Gastrocnemius medialis (tissue), 4 donors: ENCODE results near the gene XPNPEP3. TPM values are rescaled to one million over a fixed set of nuclear protein-coding genes. Genes with fewer than 3 reads are reported as not detected.

Source experiments
- ATAC-seq, 2 donors: fragments of 150-250 bp; one replicate each; pipeline ENCODE4 v1.9.1; 2016
- DNase-seq, 2 donors: peaks; one replicate each; pipeline ENCODE4 v3.0.0-alpha.2; 2019
- H3K27ac ChIP-seq, 4 donors: fragments of 200-600 bp; sonication (generic); 1 replicate in 1 of 4; 2 replicates in 3 of 4; pipeline ENCODE4 v1.5.1; 2016 to 2018; ENCODE audit warnings: mild to moderate bottlenecking in 2 of 4, moderate library complexity in 1 of 4
- H3K27me3 ChIP-seq, 3 donors: fragments of 200-600 bp; sonication (generic) in 2 of 3; 1 replicate in 1 of 3; 2 replicates in 2 of 3; pipeline versions ENCODE4 v1.5.1 to v1.6.0; 2016 to 2019; ENCODE audit warnings: mild to moderate bottlenecking in 1 of 3, moderate library complexity in 1 of 3
- H3K36me3 ChIP-seq, 2 donors: fragments of 200-600 bp; sonication (generic) in 1 of 2; one replicate each; pipeline ENCODE4 v1.5.1; 2017 to 2018
- H3K4me1 ChIP-seq, 2 donors: fragments of 200-600 bp; sonication (generic) in 1 of 2; one replicate each; pipeline ENCODE4 v1.5.1; 2016 to 2017; ENCODE audit warnings: mild to moderate bottlenecking in 2 of 2
- H3K4me3 ChIP-seq, 4 donors: fragments of 200-600 bp; sonication (generic) in 3 of 4; 1 replicate in 1 of 4; 2 replicates in 3 of 4; pipeline ENCODE4 v1.5.1; 2016 to 2019; ENCODE audit warnings: mild to moderate bottlenecking in 2 of 4
- H3K9me3 ChIP-seq, 3 donors: fragments of 200-600 bp; sonication (generic) in 2 of 3; 1 replicate in 1 of 3; 2 replicates in 2 of 3; pipeline ENCODE4 v1.5.1; 2016 to 2019
- POLR2A ChIP-seq, 2 donors: fragments of 450-650 bp; IDR thresholded peaks; one replicate each; pipeline ENCODE4 v1.6.1; 2017; ENCODE audit warnings: antibody characterized with exemption in 2 of 2, mild to moderate bottlenecking in 2 of 2, moderate library complexity in 2 of 2
- in situ Hi-C, 4 donors: fragments of 200-750 bp; cut with MboI; loops; one replicate each; pipeline versions ENCODE4 v1.15.0 to v1.8.0; 2017; ENCODE audit warnings: low sequenced_read_pairs in 4 of 4
- intact Hi-C: fragments of 100-400 bp; cut with DNase I; formaldehyde crosslinking; loops from one replicate; pipeline ENCODE4 v1.15.1; 2023; ENCODE audit warnings: low total_unique reads
- total RNA-seq, 4 donors: library from RNA; depleted of rRNA; stranded (reverse); fragments of >200 nt; gene quantifications; one replicate each; pipeline versions ENCODE4 v1.1.0 to v1.2.3, GENCODE V29; 2016
- TF ChIP-seq, protein P1 (sequence below), 5 experiments: fragments of 450-650 bp in 3 of 5; fragments of 200-600 bp in 2 of 5; sonication (generic) in 2 of 5; IDR thresholded peaks in 4 of 5; conservative IDR thresholded peaks in 1 of 5; 1 replicate in 4 of 5; 2 replicates in 1 of 5; pipeline ENCODE4 v1.5.1; 2016 to 2019; ENCODE audit warnings: antibody characterized with exemption in 5 of 5, mild to moderate bottlenecking in 3 of 5, moderate library complexity in 3 of 5

Gene XPNPEP3
- total RNA-seq, 4 donors from 2014 or later: 3.6 to 12.4 (median 7.4) TPM

DNA sequence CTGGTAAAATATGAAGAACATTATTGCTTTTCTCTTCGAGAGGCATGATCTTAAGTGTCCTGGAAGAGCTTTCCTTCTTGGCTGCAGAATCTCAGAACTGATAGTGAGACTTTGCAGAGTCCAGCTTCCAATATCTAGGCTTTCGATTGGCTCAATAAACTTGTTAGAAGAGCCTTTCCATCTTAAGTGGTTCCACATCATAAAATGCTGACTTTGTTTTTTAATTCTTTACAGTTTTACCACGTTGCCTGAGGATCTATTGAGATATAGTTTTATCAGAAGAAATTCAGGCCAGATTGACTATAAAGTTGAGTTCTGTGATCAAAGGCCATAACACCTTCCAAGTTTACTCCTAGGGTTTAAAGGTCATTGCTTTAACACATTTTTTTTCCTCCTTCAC lies 20.5 kb downstream of the XPNPEP3 start:
- TF ChIP-seq POLR2A (IDR thresholded peaks at IDR 0.05): no peak
- TF ChIP-seq, protein P1, sequence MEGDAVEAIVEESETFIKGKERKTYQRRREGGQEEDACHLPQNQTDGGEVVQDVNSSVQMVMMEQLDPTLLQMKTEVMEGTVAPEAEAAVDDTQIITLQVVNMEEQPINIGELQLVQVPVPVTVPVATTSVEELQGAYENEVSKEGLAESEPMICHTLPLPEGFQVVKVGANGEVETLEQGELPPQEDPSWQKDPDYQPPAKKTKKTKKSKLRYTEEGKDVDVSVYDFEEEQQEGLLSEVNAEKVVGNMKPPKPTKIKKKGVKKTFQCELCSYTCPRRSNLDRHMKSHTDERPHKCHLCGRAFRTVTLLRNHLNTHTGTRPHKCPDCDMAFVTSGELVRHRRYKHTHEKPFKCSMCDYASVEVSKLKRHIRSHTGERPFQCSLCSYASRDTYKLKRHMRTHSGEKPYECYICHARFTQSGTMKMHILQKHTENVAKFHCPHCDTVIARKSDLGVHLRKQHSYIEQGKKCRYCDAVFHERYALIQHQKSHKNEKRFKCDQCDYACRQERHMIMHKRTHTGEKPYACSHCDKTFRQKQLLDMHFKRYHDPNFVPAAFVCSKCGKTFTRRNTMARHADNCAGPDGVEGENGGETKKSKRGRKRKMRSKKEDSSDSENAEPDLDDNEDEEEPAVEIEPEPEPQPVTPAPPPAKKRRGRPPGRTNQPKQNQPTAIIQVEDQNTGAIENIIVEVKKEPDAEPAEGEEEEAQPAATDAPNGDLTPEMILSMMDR (IDR thresholded peaks at IDR 0.05 in 4 of 5, conservative IDR thresholded peaks at IDR 0.05 in 1 of 5): no peak
- Histone ChIP-seq H3K4me3 (no peak overlapping the region), H3K9me3 (no peaks in the 10 kb centered on the region), H3K27me3 (no peaks in the 10 kb centered on the region), H3K4me1 (no peaks in the 10 kb centered on the region), H3K27ac (no peak overlapping the region), H3K36me3 (peaks cover 0 to 11% of the 10 kb centered on the region in 2 donors)
- no peak for DNase-seq
- intact Hi-C loops: no loop called here
- in situ Hi-C loops: no loop called here
- no peak for ATAC-seq

DNA sequence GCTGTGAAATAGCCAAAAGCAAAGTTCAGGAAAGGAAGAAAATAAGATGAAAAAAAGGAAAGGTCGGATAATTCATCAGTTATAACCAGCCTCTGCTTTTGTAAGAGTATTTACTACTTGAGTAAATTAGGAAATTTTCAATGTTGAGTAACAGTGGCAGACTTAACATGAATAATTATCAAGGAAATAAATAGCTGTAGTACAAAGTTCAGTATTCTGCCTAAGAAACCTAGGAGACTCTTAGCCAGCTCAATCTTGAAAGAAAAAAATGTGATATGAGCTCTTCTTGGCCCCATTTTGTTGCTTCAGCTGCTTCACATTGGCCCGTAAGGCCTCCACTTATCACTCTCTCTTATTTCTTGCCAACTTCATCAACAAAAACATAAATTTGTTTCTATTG lies 22.0 kb downstream of the XPNPEP3 start:
- DNase-seq (no peak), ATAC-seq (no peak)
- Histone ChIP-seq H3K9me3 (no peaks in the 10 kb centered on the region), H3K4me3 (no peak overlapping the region), H3K4me1 (no peaks in the 10 kb centered on the region), H3K36me3 (peaks cover 0 to 23% of the 10 kb centered on the region in 2 donors), H3K27me3 (no peaks in the 10 kb centered on the region), H3K27ac (no peak overlapping the region)
- in situ Hi-C loops: no loop called here
- intact Hi-C loops: no loop called here
- TF ChIP-seq POLR2A (IDR thresholded peaks at IDR 0.05): no peak
- TF ChIP-seq, protein P1 (IDR thresholded peaks at IDR 0.05 in 4 of 5, conservative IDR thresholded peaks at IDR 0.05 in 1 of 5): no peak

DNA sequence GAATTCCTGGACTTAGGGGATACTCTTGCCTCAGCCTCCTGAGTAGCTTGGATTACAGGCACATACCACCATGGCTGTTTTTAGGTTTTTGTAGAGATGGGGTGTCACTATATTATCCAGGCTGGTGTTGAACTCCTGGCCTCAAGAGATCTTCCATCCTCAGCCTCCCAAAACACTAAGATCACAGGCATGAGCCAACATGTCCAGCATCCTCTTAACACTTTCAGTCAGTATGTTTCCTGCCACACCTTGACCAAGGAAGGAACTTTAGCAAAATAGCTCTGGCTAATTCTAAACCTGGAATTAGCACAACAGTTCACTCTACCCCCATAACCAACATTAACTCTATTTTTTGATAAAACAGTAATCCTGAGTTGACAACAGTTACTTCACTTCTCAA lies 32.2 kb downstream of the XPNPEP3 start:
- H3K9me3 ChIP-seq: no peaks in the 10 kb centered on the region
- no peak overlapping the region for H3K4me3 ChIP-seq
- no peaks in the 10 kb centered on the region for H3K27me3 ChIP-seq
- intact Hi-C loops: no loop called here
- H3K4me1 ChIP-seq: no peaks in the 10 kb centered on the region
- H3K36me3 ChIP-seq: peaks cover 0 to 55% of the 10 kb centered on the region in 2 donors
- in situ Hi-C loops: no loop called here
- ATAC-seq: no peak
- H3K27ac ChIP-seq: no peak overlapping the region
- DNase-seq: no peak
- no peak for TF ChIP-seq POLR2A (IDR thresholded peaks at IDR 0.05)
- TF ChIP-seq, protein P1 (IDR thresholded peaks at IDR 0.05 in 4 of 5, conservative IDR thresholded peaks at IDR 0.05 in 1 of 5): no peak

DNA sequence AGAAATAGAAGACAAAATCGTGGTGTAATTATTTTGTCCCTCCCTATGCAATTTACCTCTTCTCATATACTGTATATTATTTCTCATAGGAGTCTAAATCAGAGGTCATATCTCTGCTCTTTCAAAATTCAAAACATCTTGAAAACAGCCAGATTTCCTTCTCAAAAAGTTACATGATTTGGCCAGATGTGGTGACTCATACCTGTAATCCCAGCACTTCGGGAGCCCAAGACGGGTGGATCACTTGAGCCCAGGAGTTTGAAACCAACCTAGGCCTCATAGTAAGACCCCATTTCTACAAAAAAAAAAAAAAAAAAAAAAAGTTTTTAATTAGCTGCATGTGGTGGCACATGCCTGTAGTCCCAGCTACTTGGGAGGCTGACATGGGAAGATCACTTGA lies 33.9 kb downstream of the XPNPEP3 start:
- Histone ChIP-seq H3K27ac (no peak overlapping the region), H3K9me3 (no peaks in the 10 kb centered on the region), H3K27me3 (no peaks in the 10 kb centered on the region), H3K4me3 (no peak overlapping the region), H3K4me1 (no peaks in the 10 kb centered on the region), H3K36me3 (peaks cover 0 to 38% of the 10 kb centered on the region in 2 donors)
- in situ Hi-C loops: no loop called here
- intact Hi-C loops: no loop called here
- no peak for TF ChIP-seq POLR2A (IDR thresholded peaks at IDR 0.05)
- TF ChIP-seq, protein P1 (IDR thresholded peaks at IDR 0.05 in 4 of 5, conservative IDR thresholded peaks at IDR 0.05 in 1 of 5): no peak
- ATAC-seq (no peak), DNase-seq (no peak)

DNA sequence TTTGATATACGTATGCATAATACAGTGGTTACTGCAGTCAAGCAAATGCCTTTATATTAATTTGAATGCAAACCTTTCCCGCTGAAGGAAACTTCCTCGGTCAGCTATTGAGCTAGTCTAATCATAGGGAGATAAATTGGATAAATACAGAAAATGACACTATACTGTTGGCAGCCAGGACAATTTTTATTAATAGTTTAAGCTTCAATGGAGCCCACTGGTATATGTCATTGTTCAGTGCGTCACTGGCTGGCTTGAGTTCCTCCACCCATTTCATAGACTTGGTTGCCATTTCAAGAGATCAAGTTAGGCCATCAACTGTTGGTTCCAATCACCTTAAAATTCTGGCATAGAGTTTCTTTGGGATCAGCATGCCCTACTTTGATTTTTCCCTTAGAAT lies 37.5 kb downstream of the XPNPEP3 start:
- H3K27me3 ChIP-seq: no peaks in the 10 kb centered on the region
- no peak overlapping the region for H3K27ac ChIP-seq
- in situ Hi-C loops: no loop called here
- ATAC-seq (no peak), DNase-seq (no peak)
- H3K36me3 ChIP-seq: peaks cover 0 to 3% of the 10 kb centered on the region in 2 donors
- H3K4me1 ChIP-seq: no peaks in the 10 kb centered on the region
- TF ChIP-seq POLR2A (IDR thresholded peaks at IDR 0.05): no peak
- TF ChIP-seq, protein P1 (IDR thresholded peaks at IDR 0.05 in 4 of 5, conservative IDR thresholded peaks at IDR 0.05 in 1 of 5): no peak
- intact Hi-C loops: no loop called here
- no peak overlapping the region for H3K4me3 ChIP-seq
- H3K9me3 ChIP-seq: no peaks in the 10 kb centered on the region
